ENCODE data around the gene FADS3. TPM values are rescaled to one million over a fixed set of nuclear protein-coding genes. Genes with fewer than 3 reads are reported as not detected.

The FADS3 gene
- polyA plus RNA-seq, 3 donors: 16.7 to 22.2 (median 20.0) TPM

DNA sequence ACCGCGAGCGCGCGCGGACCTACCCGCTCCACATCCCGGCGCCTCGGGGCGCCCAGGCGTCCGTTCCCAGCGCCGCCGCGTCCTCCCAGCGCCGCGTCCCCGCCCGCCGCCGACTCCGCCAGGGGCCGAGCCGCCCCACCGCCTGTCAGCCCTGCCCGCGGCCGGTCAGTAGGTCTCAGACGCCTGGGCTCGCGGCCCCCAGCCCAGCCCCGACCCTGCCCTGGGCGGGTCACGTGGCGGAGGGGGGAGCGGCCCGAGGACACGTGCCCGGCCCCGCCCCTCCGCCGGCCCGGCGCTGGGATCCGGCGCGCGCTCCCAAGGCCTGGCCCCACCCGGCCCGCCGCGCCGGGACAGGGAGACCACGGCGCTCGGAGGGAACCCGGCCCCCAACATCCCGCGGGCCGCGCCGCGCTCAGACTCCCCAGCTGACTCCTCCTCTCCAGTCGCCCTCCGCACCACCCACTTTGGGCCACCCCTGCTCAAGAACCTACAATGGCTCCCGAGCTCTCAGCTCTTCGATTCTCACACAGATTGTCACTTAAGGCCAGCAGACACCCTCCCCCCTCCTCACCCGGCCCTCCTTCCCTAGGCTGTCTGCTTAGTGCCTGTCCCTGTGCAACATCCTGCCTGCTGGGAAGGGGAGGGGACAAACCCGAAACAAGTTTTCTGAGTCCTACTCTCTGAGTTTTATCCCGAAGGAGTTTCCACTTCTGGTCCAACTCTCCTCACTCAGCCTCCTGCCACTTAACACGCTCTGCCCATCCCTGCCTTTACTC is 26.2 kb upstream of the FADS3 start, which contains the start of gene RAB3IL1:
RAB3IL1 (minus strand) TSS at position 233 of the 776 bp plus-strand sequence; CDS start at position 34, 199 bp downstream.
- DNase-seq: peak; percentile 60

GRCh38 chr11:61916737-61917333 is 25.5 kb upstream of the FADS3 start:
- no peak for DNase-seq

DNA sequence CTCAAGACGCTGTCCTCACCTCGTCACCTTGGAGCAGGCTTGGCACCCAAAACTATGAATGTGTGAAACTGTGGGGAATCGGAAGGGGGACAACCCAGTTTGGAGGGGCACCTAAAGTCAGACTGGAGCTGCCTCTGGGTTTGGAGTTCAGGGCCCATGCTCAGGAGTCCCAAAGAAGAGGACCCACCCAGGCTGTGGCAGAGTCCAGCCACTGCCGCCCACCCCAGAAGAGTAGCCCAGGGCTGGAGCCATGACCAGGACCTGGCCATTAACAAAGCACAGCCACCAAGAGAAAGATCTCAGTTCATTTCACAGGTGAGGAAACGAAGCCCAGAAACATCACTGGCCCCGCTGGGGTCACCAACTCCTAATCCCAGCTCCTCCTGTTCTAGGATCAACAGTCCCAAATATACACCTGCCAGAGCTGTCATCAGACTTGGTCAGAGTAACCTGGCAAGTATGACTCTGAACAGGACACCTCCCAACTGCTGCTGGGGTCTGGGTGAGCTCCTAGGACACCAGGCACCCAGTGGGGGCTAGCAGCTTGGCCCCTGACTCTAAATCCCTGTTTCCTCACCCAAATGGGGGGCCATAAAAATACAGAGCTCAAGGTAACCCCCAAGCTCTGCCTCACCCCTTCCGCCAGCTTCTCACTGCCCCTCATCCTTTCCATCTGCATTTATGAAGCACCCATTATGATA is 23.3 kb upstream of the FADS3 start:
- no peak for DNase-seq

DNA sequence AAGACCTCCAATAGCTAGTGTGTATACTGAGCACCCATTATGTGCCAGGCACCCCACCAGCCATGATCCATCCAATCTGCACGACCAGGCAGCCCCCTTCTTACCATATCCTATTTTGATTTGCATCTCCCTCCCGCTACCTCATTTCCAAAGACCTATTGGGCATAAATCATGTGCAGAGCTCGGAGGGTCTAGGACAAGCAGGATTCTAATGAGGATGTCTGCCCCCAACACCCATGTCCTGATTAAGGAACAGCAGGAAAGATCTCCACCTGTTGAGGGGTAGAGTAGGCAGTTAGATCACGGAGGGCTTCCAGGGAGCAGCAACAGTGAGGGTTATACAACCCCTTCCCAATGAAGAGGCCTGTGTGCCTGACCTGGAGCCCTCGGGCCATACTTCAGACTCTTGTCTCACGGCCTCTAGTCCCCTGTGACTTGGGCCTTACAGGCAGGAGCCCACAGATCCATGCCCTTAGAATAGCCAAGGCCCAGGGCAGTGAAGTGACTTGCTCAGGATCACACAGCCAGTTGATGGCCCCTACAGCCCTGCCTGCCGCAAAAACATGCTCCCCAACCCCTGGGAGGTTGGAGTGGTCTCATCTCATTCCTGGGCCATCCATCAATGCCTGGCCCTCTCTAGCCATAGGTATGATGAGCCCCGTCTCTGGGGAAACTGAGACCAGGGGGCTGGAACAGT is 22.5 kb upstream of the FADS3 start:
- DNase-seq: no peak

- DNase-seq: no peak
These were observed 21.8 kb upstream of the FADS3 start for GRCh38 chr11:61912991-61913698.

GRCh38 chr11:61912530-61912898 is 21.2 kb upstream of the FADS3 start:
- DNase-seq: no peak

DNA sequence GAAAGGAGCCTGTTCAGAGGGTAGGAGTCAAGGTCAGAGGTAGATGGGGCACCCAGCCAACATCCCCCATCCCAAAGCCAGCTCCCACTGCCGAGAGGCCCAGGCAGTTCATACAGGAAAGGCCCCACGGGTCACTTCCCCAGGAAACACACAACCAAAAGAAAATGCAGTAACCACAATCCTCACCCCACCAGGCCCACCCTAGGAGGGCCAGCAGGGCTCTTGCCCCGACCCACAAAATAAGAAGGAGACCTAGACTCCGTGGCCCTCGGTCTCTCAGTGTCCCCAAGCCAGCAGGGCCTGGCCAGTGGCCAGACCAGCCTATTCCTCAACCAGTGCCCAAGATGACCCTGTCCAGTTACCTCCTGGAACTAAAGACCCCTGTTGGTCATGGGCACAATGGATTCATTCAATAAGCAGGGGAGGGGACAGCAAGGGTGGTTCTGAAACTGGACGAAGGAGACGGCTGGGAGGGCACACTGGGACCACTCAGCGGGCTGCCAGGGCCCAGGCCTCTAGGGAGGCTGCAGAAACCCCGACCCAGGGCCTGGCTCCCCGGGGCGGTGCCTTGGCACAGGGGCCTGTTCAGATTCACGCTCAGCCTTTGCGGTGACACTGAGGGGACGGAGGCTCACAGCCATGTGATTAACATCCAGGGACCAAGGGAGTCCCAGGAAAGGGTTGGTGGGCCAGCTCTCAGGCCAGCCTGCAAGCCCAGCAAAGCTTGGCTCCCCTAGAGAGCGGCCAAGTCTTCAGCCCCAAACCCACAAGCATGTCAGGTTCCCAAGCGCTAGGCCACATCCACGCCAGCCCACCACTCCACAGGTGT is 20.6 kb upstream of the FADS3 start:
- DNase-seq: no peak

DNA sequence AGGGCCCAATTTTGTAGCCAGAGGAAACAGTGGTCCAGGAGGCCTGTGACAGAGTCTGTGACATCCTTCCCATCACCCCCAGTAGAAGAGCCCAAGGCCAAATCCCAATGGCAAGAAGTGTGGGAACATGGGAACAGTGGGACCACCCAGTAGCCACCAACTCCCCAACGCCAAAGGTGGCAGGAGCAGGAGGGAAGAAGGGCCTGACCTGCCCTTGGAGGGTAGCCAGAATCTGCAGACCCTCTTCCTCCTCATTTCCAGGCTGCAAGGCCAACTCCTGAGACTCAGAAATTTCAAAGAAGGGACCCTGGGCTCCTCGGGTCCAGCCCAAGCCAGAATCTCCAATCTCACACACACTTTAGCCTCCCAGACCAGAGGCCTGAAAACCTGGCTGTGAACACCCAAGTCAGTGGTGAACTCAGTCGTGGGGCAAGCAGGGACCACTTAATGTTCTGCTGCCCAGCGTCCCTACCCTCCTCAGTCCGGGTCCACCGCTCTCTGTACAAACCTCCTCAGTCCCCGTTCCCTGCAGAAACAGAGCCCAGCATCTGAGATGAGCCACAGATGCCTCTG is 19.9 kb upstream of the FADS3 start:
- DNase-seq: no peak

GRCh38 chr11:61910187-61911127 is 19.1 kb upstream of the FADS3 start:
- DNase-seq: no peak

DNA sequence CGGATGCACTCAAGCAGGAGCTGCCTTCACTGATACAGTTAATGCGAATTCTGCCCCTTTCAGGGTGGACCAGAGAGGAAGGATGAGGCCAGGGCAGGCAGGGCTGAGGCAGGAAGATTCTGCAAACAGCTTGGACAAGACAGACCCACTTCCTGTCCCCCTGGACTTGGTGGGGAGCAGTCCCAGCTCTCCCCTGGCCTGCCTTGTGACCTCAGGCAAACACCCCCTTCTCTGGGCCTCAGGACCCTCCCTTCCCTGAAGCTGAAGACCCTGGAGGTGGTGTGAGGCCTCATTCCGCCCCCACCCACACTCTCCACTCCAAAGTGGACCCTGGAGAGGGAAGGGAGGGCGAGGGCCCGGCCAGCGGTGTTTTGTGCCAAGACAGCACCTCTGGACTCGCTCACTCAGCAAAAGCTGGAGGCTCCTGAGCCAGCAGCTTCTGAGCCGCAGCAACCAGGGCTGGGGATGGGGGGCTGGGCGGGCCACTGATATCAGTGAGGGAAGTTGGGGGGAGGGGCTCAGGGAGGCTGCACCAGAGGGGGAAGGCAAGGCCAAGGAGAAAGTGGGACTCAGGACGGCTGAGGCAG is 17.5 kb upstream of the FADS3 start:
- no peak for DNase-seq

- DNase-seq: no peak
These were observed 16.8 kb upstream of the FADS3 start for GRCh38 chr11:61907871-61908729.

GRCh38 chr11:61907282-61907681 is 15.9 kb upstream of the FADS3 start:
- DNase-seq: no peak

- no peak for DNase-seq
These were observed 15.2 kb upstream of the FADS3 start for GRCh38 chr11:61906522-61906909.

DNA sequence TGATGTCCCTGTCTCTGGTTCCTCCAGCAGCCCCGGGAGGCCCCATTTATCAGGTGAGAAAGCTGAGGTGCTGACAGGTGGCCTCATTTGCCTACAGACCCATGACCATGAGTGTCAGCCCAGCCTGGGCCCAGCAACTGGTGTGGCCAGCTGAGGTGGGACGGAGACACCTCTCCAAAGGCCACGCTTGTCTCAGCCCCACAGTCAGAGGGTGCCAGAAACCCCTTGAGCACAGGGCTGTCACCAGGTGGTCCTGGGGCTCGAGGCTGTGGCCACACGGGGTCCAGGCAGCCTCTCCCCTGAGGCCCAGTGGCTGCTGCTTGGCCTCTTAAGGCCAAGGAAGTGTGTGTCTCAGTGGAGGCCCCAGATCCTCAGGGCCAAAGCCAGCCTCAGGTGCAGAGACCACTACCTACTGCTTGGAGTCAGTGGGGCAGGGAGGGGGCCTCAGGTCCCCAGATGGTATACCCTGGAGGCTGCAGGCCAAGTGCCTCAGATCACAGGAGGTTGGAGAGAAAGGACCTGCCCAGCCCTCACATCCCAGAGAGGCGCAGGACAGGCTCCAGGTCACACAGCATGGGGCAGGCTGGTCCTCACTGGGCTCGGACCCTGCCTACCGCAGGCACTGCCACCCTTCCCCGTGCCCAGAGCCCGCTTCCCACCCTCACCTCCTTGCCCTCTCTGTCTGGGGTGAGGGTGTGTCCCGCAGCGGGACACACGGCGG is 14.6 kb upstream of the FADS3 start:
- DNase-seq: no peak

GRCh38 chr11:61905067-61905696 is 13.8 kb upstream of the FADS3 start:
- no peak for DNase-seq

DNA sequence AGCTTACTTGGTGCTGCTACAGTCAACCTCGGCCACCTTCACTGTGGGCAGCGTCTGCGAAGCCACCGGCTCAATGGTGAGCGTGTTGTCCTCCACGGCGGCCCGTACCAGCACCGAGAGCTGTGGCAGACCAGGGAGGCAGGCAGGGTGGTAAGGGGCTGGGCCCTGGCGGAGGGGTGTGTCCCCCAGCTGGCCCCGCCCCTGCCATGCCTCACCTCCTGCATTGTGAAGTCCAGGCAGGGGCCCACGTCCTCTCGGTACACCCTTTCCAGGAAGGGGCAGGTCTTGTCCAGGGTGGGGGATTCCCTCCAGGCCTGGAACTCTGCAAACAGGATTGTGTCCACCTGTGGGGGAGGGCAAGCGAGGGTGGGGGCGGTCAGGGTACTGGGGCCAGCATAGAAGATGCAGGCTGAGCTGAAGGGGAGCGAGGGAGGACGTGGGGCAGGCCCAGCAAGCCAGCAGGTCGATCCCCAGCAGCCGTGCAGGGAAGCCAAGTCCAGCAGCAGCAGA is 13.2 kb upstream of the FADS3 start:
- DNase-seq: no peak
